ENCODE measurements around the gene NIN.

DNA sequence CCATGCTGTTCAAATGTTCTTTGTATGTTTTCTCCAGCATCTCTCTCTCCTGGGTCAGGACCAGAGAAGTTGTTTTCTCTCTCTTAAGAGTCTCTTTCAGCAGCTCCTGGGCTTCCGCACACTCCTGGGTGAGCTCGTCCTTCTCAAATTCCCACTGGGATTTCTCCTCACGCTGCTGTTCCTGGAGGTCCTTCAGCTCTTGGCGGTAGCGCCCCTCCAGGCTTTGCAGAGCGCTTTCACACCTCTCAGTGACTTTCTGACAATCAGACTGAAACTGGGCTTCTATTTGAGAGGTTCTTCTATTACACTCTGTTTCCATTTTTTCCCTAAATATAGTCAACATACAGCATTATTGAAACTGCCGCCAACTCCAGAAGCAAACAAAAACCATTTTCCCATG, 72.7 kb downstream of the NIN start:
- TF ChIP-seq, protein P1, sequence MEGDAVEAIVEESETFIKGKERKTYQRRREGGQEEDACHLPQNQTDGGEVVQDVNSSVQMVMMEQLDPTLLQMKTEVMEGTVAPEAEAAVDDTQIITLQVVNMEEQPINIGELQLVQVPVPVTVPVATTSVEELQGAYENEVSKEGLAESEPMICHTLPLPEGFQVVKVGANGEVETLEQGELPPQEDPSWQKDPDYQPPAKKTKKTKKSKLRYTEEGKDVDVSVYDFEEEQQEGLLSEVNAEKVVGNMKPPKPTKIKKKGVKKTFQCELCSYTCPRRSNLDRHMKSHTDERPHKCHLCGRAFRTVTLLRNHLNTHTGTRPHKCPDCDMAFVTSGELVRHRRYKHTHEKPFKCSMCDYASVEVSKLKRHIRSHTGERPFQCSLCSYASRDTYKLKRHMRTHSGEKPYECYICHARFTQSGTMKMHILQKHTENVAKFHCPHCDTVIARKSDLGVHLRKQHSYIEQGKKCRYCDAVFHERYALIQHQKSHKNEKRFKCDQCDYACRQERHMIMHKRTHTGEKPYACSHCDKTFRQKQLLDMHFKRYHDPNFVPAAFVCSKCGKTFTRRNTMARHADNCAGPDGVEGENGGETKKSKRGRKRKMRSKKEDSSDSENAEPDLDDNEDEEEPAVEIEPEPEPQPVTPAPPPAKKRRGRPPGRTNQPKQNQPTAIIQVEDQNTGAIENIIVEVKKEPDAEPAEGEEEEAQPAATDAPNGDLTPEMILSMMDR (conservative IDR thresholded peaks at IDR 0.05), result no peak
- TF ChIP-seq ZFX (IDR thresholded peaks at IDR 0.05), result no peak
